HPDE6-E6E7 (cell line): ENCODE measurements around the gene ABCC8.
"Not testable (repeated sequence)": the region's sequence is repeated elsewhere in the genome, so short reads cannot be mapped to it uniquely, and the experiment has no call there.

Experiments
- DNase-seq: peaks from one replicate; pipeline ENCODE4 v3.0.0; 2011; ENCODE audit warnings: missing footprints; ENCODE audit errors: extremely low spot score

Gene ABCC8

GRCh38 chr11:17428925-17429324 is 47.7 kb downstream of the ABCC8 start:
- no peak for DNase-seq

- DNase-seq = no peak
Measured at GRCh38 chr11:17428261-17428660, 48.4 kb downstream of the ABCC8 start.

GRCh38 chr11:17426233-17426632 is 50.4 kb downstream of the ABCC8 start:
- DNase-seq = not testable (repeated sequence)

- DNase-seq = no peak
Measured at GRCh38 chr11:17423533-17424310, 52.9 kb downstream of the ABCC8 start.

- DNase-seq = no peak
Measured at GRCh38 chr11:17421781-17422180, 54.9 kb downstream of the ABCC8 start.

- no peak for DNase-seq
Measured at GRCh38 chr11:17418444-17419081, 58.1 kb downstream of the ABCC8 start.

GRCh38 chr11:17416492-17416891 is 60.2 kb downstream of the ABCC8 start:
- no peak for DNase-seq

GRCh38 chr11:17415523-17416104 is 61.0 kb downstream of the ABCC8 start:
- no peak for DNase-seq

- DNase-seq = no peak
Measured at GRCh38 chr11:17414992-17415391, 61.7 kb downstream of the ABCC8 start.

- DNase-seq = no peak
Measured at GRCh38 chr11:17414317-17414737, 62.3 kb downstream of the ABCC8 start.

GRCh38 chr11:17413414-17414316 is 63.0 kb downstream of the ABCC8 start:
- DNase-seq = no peak

- no peak for DNase-seq
Measured at GRCh38 chr11:17412488-17413180, 64.0 kb downstream of the ABCC8 start.

GRCh38 chr11:17411418-17411817 is 65.2 kb downstream of the ABCC8 start:
- no peak for DNase-seq

GRCh38 chr11:17410606-17411379 is 65.9 kb downstream of the ABCC8 start:
- DNase-seq = no peak

GRCh38 chr11:17408641-17409040 is 68.0 kb downstream of the ABCC8 start:
- DNase-seq = no peak

GRCh38 chr11:17408026-17408425 is 68.6 kb downstream of the ABCC8 start:
- no peak for DNase-seq

- DNase-seq = no peak
Measured at GRCh38 chr11:17407575-17407974, 69.1 kb downstream of the ABCC8 start.

GRCh38 chr11:17406818-17407149 is 69.9 kb downstream of the ABCC8 start:
- no peak for DNase-seq

GRCh38 chr11:17406082-17406817 is 70.4 kb downstream of the ABCC8 start:
- DNase-seq = no peak
